ENCODE measurements around the gene DVL3.
A peak's percentile ranks its signal among the peaks of the same experiment; 100 is the strongest.
"Not testable (repeated sequence)": the region's sequence is repeated elsewhere in the genome, so short reads cannot be mapped to it uniquely, and the experiment has no call there.

DVL3 gene

GRCh38 chr3:184154885-184155643, at the start of gene DVL3:
DVL3 (plus strand) TSS chr3:184155377; CDS start chr3:184155636, 259 bp downstream.
- peak; percentile 58 for DNase-seq (ENCODE audit: low read depth)

GRCh38 chr3:184110316-184110725, 44.9 kb upstream of the DVL3 start:
- DNase-seq (ENCODE audit: low read depth): peak; percentile 71

DNA sequence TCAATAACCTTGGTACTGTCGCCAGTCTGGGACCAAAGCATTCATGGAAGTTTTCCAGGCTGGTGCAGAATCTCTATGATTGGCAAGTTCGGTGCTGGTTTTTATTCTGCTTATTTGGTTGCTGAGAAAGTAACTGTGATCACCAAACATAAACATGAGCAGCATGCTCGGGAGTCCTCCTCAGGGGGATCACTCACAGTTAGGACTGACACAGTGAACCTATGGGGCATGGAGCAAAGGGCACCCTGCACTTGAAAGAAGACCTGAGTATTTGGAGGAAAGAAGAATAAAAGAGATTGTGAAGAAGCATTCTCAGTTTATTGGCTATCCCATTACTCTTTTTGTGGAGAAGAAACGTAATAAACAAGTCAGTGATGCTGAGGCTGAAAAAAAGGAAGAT, 39.2 kb upstream of the DVL3 start:
- DNase-seq (ENCODE audit: low read depth): no peak

- DNase-seq (ENCODE audit: low read depth): no peak
Measured at GRCh38 chr3:184117636-184118035, 37.5 kb upstream of the DVL3 start.

DNA sequence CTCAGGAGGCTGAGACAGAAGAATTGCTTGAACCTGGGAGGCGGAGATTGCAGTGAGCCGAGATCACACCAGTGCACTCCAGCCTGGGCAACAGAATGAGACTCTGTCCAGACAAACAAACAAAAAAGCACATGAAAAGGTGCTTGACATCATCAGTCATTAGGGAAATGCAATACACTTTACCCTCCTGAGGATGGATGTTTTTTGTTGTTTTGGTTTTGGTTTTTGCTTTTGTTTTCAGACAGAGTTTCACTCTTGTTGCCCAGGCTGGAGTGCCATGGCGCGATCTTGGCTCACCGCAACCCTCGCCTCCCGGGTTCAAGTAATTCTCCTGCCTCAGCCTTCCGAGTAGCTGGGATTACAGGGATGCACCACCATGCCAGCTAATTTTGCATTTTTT, 34.1 kb upstream of the DVL3 start:
- DNase-seq (ENCODE audit: low read depth): not testable (repeated sequence)

DNA sequence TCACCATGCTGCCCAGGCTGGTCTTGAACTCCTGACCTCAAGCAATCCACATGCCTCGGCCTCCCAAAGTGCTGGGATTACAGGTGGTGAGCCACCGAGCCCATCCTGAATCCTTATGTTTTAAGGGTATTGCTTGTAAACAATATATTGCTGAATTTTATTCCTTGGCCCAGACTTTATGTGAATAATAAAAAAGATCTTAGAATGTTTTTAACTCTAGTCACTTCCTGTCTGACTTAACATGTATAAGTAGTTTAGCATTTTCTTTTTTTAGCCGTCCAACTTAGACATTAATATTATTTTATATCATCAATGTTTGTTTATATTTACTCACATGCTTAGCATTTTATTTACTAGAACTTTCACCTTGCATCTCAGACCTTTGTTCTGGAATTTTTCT, 29.2 kb upstream of the DVL3 start:
- peak; percentile 49 for DNase-seq (ENCODE audit: low read depth)

- DNase-seq (ENCODE audit: low read depth): peak; percentile 53
Measured at GRCh38 chr3:184129012-184129411, 26.2 kb upstream of the DVL3 start.

DNA sequence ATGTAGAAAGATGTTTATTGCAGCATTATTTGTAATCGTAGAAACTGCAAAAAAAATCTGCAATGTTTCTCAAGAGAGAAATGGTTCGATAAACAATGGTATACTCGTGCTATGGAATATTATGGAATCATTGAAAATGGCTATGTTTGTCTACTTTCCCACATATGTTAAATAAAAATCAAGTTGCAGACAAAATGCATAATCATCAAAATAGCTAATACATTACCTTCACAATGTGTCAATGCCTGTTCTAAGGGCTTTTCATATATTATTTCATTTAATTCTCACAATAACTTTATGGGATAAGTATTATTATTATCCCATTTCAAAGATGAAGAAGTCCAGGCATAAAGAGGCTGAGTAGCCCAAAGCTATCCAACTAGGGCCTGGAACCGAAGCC, 22.2 kb upstream of the DVL3 start:
- DNase-seq (ENCODE audit: low read depth): no peak

GRCh38 chr3:184133840-184134745, 21.1 kb upstream of the DVL3 start:
- DNase-seq (ENCODE audit: low read depth): peak; percentile 80

GRCh38 chr3:184134746-184135148, 20.4 kb upstream of the DVL3 start:
- no peak for DNase-seq (ENCODE audit: low read depth)

DNA sequence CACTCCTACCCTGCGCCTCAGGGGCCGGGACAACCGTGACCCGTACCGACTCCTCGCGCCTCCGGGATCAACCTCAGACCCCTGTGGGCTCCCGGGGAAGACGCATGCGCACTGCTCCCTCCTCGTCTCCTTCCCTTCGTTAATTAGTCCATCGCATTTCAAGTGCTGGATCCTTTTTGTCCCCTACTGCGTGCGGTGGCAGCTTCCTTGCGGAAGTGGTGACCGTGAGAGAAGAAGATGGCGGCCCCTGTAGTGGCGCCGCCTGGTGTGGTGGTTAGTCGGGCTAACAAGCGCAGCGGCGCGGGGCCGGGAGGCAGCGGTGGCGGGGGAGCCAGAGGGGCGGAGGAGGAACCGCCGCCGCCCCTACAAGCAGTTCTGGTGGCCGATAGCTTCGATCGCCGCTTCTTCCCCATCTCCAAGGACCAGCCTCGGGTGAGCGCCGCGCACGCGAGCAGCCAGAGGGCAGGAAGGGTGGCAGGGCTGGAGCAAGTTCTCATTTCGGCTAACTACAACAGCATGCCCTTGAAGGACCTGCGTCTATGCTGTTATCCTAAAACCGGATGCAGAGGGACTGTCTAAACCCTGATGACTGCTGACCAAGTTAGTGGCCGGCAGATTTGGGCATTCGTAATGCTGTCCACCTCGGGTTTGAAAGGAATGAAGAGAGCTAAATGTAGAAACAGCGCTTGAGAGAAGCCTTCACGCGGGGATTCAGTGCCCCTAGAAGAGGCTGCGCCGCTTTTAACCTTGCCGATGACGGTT, 19.8 kb upstream of the DVL3 start, which contains the start of gene EIF2B5:
Gene EIF2B5, plus strand, starts transcription at position 210 of the 762 bp plus-strand sequence. Its CDS starts 28 bp downstream, at position 238.
- peak; percentile 84 for DNase-seq (ENCODE audit: low read depth)

GRCh38 chr3:184135911-184136260, 19.3 kb upstream of the DVL3 start:
- no peak for DNase-seq (ENCODE audit: low read depth)

DNA sequence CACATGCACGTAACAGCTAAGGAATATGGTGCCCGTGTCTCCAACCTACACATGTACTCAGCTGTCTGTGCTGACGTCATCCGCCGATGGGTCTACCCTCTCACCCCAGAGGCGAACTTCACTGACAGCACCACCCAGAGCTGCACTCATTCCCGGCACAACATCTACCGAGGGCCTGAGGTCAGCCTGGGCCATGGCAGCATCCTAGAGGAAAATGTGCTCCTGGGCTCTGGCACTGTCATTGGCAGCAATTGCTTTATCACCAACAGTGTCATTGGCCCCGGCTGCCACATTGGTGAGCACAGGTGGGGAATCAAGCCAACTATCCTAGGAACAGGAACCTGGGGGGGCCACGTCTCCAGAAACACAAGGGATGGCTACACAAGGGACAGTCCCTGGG, 14.7 kb upstream of the DVL3 start:
- DNase-seq (ENCODE audit: low read depth): no peak

- no peak for DNase-seq (ENCODE audit: low read depth)
Measured at GRCh38 chr3:184142199-184142598, 13.0 kb upstream of the DVL3 start.

DNA sequence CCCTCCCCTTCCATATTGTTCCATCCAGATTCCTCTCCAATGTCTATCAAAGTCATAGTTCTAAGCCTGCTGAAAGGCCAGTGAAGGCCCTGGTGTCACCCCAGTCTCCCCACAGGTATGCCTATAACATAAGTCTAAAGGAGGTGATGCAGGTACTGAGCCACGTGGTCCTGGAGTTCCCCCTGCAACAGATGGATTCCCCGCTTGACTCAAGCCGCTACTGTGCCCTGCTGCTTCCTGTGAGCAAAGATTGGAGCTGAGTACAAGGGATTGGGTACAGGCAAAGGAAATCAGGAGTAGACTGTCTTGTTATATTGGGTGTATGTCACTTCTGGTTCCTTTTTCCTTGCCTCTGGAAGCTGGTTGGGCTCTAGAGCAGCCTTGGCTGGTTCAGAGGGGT, 11.8 kb upstream of the DVL3 start:
- no peak for DNase-seq (ENCODE audit: low read depth)

DNA sequence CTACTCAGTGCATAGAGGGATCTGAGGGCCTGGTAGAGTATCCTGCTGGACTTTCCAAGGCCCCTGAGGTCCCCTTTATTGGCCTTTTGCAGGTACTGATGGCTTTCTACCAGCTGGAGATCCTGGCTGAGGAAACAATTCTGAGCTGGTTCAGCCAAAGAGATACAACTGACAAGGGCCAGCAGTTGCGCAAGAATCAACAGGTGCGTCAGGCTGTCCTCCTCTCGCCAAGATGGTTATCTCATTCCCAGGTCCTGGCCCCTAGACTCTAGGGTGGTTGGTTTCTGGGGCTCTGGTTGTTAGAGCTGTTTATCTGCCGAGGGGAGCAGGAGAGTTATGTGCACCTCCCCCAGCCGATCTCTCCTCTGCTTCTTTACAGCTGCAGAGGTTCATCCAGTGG, 10.7 kb upstream of the DVL3 start:
- DNase-seq (ENCODE audit: low read depth): no peak

DNA sequence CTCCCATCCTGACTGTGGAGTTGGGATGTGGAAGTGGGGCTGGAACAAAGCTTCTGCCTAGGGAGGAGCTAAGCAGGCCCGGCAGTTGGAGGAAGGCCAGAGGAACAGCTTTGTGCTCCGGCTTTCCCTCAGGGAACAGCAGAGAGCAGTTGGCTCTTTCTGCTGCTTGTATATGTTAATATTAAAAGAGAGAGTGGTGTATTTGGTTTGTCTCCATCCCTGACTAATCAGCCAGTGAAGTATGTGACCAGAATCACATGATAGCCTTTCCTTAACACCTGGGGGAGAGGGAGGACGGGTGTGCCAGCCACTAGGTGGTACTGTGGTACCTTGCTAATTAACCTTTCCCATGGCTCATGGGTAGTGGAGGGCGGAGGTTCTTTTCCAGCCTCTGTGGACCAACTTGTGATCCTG, 10.1 kb upstream of the DVL3 start:
- DNase-seq (ENCODE audit: low read depth): peak; percentile 60

DNA sequence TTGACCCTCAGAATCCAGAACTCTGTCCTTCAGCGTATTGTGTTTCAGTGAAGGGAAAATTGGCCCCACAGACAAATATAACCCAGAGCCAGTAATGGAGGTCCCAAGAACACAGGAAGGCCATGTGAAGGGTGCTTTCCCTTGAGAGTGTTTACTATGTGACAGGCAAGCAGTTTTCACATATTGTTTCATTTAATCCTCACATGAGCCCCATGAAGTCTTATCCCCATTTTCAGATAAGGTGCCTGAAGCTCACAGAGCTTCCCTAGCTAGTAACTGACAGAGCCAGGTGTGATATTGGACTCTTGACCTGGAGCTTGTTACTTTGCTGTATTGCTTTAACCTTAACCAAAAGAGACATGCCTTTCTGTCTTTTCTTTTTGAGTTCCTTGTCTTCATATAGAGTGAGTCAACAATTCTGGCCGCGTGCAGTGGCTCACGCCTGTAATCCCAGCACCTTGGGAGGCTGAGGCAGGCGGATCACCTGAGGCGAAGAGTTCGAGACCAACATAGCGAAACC, 9.4 kb upstream of the DVL3 start:
- DNase-seq (ENCODE audit: low read depth): no peak

- no peak for DNase-seq (ENCODE audit: low read depth)
Measured at GRCh38 chr3:184148076-184148475, 7.1 kb upstream of the DVL3 start.

DNA sequence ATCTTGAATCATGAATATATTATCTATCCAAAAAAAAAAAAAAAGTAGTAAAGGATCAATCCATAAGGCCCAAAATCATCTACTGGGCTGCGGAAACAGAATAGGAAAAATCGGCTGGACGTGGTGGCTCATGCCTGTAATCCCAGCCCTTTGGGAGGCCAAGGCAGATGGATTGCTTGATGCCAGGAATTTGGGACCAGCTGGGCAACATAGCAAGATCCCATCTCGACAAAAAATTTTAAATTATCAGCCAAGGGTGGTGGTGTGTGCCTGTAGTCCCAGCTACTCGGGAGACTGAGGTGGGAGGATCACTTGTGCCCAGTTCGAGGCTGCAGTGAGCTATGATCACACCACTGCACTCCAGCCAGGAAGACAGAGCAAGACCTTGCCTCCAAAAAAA, 6.1 kb upstream of the DVL3 start:
- DNase-seq (ENCODE audit: low read depth): no peak

- not testable (repeated sequence) for DNase-seq (ENCODE audit: low read depth)
Measured at GRCh38 chr3:184149770-184150169, 5.4 kb upstream of the DVL3 start.

Data from iris pigment epithelial cell (primary cell).